ENCODE data around the gene HTATSF1. TPM values are rescaled to one million over a fixed set of nuclear protein-coding genes. Genes with fewer than 3 reads are reported as not detected.

Gene HTATSF1
- total RNA-seq, 4 donors from 2014 or later: 62.1 to 76.5 (median 69.4) TPM

- TF ChIP-seq POLR2A (IDR thresholded peaks at IDR 0.05) (no peak), CTCF (IDR thresholded peaks at IDR 0.05) (no peak), EP300 (IDR thresholded peaks at IDR 0.05) (no peak), POLR2AphosphoS5 (IDR thresholded peaks at IDR 0.05) (no peak)
- H3K27me3 ChIP-seq: no peaks in the 10 kb centered on the region
- H3K4me3 ChIP-seq: no peak overlapping the region
- no peak overlapping the region for H3K27ac ChIP-seq
- H3K9me3 ChIP-seq: no peaks in the 10 kb centered on the region
- no peaks in the 10 kb centered on the region for H3K4me1 ChIP-seq
- ATAC-seq: no peak
- no peaks in the 10 kb centered on the region for H3K36me3 ChIP-seq
- 47 to 71% methylated on average over 6 to 7 of the region's 7 CpGs for WGBS, 2 donors (ENCODE audit: low coverage in 1 of 2)
Observed at GRCh38 chrX:136542281-136542680, 44.9 kb downstream of the HTATSF1 start.

GRCh38 chrX:136546371-136546781 is 49.0 kb downstream of the HTATSF1 start:
- no peak for TF ChIP-seq EP300 (IDR thresholded peaks at IDR 0.05)
- TF ChIP-seq CTCF (IDR thresholded peaks at IDR 0.05): no peak
- no peak for TF ChIP-seq POLR2AphosphoS5 (IDR thresholded peaks at IDR 0.05)
- no peak for TF ChIP-seq POLR2A (IDR thresholded peaks at IDR 0.05)
- H3K4me1 ChIP-seq: no peaks in the 10 kb centered on the region
- H3K27me3 ChIP-seq: no peaks in the 10 kb centered on the region
- ATAC-seq: no peak
- no peak overlapping the region for H3K27ac ChIP-seq
- no peaks in the 10 kb centered on the region for H3K9me3 ChIP-seq
- H3K4me3 ChIP-seq: no peak overlapping the region
- no peaks in the 10 kb centered on the region for H3K36me3 ChIP-seq
- WGBS, 2 donors (ENCODE audit: low coverage in 1 of 2): 67% methylated on average over 1 of the region's 3 CpGs; no CpG with 5 or more reads in 1 of the 2 donors

GRCh38 chrX:136549226-136549625 is 51.8 kb downstream of the HTATSF1 start:
- no peak overlapping the region for H3K4me3 ChIP-seq
- no peaks in the 10 kb centered on the region for H3K27me3 ChIP-seq
- 38% methylated on average over 2 of the region's 5 CpGs; no CpG with 5 or more reads in 1 of the 2 donors for WGBS, 2 donors (ENCODE audit: low coverage in 1 of 2)
- H3K36me3 ChIP-seq: no peaks in the 10 kb centered on the region
- H3K9me3 ChIP-seq: no peaks in the 10 kb centered on the region
- H3K27ac ChIP-seq: no peak overlapping the region
- TF ChIP-seq CTCF (IDR thresholded peaks at IDR 0.05) (no peak), EP300 (IDR thresholded peaks at IDR 0.05) (no peak), POLR2AphosphoS5 (IDR thresholded peaks at IDR 0.05) (no peak), POLR2A (IDR thresholded peaks at IDR 0.05) (no peak)
- H3K4me1 ChIP-seq: no peaks in the 10 kb centered on the region
- ATAC-seq: no peak

- ATAC-seq: no peak
- 57% methylated on average over 1 of the region's 1 CpG; no CpG with 5 or more reads in 1 of the 2 donors for WGBS, 2 donors (ENCODE audit: low coverage in 1 of 2)
- H3K4me1 ChIP-seq: no peaks in the 10 kb centered on the region
- H3K9me3 ChIP-seq: no peaks in the 10 kb centered on the region
- no peaks in the 10 kb centered on the region for H3K36me3 ChIP-seq
- TF ChIP-seq POLR2AphosphoS5 (IDR thresholded peaks at IDR 0.05): no peak
- TF ChIP-seq CTCF (IDR thresholded peaks at IDR 0.05): no peak
- no peak for TF ChIP-seq EP300 (IDR thresholded peaks at IDR 0.05)
- no peak for TF ChIP-seq POLR2A (IDR thresholded peaks at IDR 0.05)
- no peaks in the 10 kb centered on the region for H3K27me3 ChIP-seq
- H3K27ac ChIP-seq: no peak overlapping the region
- no peak overlapping the region for H3K4me3 ChIP-seq
Observed at GRCh38 chrX:136551410-136551809, 54.0 kb downstream of the HTATSF1 start.

GRCh38 chrX:136555694-136556093 is 58.3 kb downstream of the HTATSF1 start:
- Histone ChIP-seq H3K27me3 (no peaks in the 10 kb centered on the region), H3K27ac (no peak overlapping the region), H3K4me1 (no peaks in the 10 kb centered on the region), H3K36me3 (no peaks in the 10 kb centered on the region), H3K4me3 (no peak overlapping the region), H3K9me3 (no peaks in the 10 kb centered on the region)
- TF ChIP-seq EP300 (IDR thresholded peaks at IDR 0.05) (no peak), POLR2AphosphoS5 (IDR thresholded peaks at IDR 0.05) (no peak), POLR2A (IDR thresholded peaks at IDR 0.05) (no peak), CTCF (IDR thresholded peaks at IDR 0.05) (no peak)
- WGBS, 2 donors (ENCODE audit: low coverage in 1 of 2): 43 to 73% methylated on average over 1 to 2 of the region's 2 CpGs
- ATAC-seq: peak; percentile 34
